Activated T-helper 1 cell treated with anti-CD3 and anti-CD28 coated beads, Interleukin-2, amount 50 U/mL, for 16 hours (primary cell): ENCODE measurements around the gene GDPD3.
A peak's percentile ranks its signal among the peaks of the same experiment; 100 is the strongest.

Source experiments
- DNase-seq, 2 donors: peaks; one replicate each; pipeline ENCODE4 v3.0.0-alpha.2; 2020; ENCODE audit warnings: low read depth in 1 of 2, low spot score in 1 of 2

The GDPD3 gene

DNA sequence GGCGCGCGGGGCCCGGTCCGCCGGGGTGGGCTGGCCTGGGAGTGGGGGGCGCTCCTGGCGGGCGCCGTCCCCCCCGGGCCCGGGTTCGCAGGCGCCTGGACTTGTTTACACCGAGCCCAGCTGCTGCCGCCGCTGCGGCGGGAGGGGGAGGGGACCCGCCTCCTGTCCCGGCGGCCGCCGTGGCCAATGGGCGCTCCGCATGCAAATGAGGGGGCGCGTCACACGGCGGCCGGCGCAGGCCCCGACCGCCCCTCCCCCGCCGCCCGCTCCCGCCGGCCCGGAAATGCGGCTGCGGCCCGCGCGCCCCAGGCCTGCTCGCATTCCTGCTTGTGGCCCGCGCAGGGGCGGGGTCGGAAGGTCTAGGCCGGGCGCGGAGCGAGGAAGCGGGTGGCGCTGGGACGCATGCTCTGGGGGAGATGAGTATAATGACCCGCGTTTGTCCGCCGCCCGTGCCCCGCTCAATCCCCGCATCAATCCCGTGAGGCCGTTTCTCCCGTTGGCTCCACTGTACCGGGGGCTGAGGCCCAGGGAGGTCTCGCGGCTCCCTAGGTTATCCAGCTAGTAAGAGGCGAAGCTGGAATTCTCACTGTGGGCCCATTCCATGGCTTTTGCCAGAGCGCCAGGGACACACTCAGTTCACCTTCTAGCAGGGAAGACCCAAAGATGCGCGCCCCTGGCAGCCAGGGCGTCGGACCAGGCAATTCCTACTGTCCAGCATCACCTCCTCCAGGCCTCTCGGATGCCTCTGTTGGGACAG lies 17.1 kb downstream of the GDPD3 start, which contains the start of gene YPEL3:
TSS of gene YPEL3 (minus strand) at position 109 of the 757 bp plus-strand sequence. CDS start 731 bp downstream, outside the sequence.
- DNase-seq, result peak; percentile 77 to 86

DNA sequence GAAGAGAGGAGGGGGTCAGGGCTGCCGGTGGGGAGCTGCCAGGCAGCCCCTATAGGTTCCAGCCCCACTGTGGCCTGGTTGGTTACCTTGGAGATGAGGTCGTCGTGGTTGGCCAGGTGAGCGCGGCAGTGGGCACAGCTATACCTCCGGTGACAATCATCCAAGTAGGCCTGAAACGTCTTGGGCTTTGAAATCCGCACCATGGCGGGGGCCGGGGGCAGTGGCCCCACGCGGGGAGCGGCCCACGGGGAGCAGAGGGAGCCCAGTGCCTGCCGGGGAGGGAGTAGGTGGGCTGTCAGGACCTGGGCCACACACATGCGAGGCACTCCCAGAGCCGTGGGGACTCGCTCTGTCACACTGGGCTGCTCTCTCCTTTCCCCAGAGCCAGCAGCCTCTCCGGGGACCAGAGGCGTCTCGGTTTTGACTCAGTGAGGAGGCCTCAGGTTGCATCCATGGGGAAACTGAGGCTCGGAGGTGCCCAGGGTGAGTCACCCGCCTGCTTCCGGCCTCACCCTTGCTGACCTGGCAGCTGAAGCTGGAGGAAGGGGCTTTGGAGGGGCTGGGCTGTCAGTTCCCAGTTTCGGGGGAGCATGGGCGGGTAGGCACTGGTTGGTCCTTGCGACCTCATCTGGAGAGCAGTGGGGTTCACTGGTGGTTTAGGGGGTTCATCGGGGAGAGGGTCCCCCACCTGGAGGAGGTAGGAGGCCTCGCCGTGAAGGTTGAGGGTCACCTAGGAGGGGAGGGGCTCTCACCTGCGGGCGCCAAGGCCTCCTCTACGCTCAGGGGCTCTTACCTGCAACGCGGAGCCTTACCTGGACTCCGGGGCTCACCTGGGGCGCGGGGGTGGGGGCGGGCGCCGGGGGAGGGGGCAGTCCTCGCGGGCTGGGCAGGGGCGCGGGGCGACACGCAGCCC lies 17.9 kb downstream of the GDPD3 start:
- DNase-seq, result no peak

DNA sequence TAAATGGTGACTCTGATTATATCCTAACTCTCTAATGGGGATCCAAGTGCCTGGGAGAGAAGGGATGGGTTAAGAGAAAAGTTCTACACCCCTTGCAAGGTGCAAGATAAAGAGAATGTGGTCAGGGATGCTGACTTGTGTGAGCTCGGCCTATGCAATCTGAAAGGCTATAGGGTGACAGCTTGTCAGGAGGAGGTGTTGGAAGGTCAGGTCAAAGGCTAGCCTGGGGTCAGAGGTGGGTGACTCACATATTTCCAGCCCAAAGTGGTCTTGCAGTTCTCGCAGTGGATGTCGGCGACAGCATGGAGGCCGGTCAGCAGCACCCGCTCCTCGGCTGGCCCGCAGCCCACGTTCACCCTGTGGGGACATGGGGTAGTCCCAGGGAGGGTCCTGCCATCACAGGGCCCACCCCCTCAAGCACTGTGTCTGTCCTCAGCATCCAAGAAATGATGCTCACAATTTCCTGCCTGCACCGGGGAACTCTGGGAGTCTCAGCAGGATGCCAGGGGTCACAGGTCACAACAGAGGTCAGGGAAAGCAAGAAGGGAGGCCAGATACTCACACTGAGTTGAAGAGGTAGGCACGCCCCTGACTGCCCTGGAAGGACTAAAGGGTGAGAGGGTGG lies 18.7 kb downstream of the GDPD3 start:
- no peak for DNase-seq

DNA sequence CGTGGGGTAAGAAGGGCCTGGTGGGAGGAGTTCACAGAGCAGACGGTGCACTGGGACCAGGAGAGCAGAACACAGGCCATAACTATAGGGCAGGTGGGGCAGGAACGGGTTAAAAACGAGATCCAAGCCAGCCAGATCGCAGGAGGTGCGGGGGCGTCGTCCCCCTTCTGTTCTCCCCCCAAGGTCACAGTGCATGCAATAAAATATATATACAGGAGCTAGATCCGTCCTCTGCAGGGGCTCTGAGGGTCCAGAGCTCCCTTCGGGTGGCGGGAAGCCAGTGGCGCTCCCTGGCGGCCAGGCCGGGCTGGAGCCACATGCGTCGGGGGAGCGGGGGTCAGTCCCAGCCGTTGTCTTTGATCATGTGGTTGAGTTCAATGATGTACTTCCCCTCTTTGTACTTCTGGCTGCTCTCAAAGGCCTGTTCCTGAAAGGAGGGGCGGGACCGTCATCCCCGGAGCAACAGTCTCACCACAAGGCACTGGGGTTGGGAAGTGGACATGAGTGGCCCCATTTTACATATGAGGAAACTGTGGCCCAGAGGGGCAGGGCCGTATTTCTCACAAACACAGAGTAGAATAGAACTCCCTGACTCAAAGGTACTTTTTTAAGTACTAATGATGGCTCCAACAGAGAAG lies 20.8 kb downstream of the GDPD3 start:
- DNase-seq, result peak in 1 of 2 donors; percentile 47

DNA sequence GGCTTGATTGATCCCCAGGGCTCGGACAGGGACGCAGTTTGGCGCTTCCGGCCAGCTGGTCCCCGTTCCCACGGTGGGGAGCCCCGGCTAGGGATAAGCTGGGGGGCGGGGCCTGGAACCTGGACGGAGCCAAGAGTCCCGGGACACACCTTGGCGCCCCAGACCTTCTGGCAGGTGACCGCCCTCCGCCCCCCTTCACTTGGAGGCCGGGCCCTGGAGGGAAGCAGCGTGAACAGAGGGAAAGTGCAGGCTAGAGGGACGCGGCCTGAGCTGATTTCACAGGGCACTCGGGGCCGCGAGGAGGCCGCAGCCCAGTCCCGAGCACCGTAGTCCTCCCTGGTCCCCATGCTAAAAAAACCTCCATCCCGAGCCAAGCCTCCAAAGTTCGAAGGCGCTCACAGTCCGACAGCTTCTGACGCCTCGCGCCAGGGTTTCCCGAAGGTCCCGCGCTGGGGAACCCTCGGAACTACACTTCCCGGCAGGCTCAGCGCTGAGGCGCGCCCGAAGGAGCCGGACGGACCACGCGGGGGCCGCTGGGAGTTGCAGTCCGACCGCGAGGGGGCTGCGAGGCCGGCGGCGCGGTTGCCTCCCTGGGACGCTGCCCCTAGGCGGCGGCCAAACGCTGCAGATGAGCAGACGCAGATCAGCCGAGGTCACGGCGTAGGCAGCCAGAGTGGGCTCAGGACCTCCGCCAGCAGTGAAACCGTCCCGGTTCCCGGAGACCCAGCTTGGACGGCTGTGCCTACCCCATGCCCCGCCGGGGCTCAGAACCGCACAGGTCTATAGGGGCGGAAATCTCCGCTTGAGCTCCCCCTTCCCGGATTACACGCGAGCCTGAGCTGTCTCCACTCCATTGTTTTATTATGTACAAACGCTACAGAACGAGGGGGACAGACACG lies 21.6 kb downstream of the GDPD3 start, which contains the start of gene TBX6:
TSS of gene TBX6 (minus strand) at position 451 of the 899 bp plus-strand sequence. CDS start 731 bp downstream, outside the sequence.
- peak; percentile 82 to 91 for DNase-seq

DNA sequence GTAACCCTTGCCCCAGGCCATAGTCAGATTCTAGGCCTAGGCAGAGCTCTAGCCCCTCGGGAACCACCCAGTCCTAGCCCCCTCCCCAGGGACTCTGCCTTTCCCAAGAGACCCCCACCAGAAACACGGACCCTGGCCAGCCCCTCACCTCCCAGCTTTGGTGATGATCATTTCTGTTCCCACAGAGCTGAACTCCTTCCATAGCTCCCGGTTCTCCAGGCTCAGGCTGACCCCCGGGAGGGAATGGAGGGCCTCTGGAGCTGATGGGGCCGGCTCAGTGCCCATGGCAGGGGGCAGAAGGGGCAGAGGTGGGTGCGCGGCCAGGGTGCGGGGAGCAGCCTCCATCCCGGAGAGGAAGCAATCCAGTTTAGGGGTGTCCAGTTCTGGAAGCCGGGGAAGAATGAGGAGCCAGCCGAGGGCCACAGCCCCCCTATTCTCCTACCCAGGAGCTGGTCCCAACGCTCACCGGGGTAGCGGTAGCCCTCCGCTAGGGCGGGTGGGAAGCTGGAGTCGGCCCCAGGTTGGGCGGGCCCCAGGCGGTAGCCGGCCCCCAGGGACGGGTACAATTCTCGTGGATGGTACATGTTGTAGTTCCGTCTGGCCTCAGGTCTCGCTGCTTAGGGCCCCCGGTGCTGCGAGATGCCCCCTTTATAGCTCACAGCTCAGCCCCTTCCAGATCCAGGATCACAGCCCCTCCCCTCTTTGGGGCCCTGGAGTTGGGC lies 22.6 kb downstream of the GDPD3 start:
- no peak for DNase-seq

DNA sequence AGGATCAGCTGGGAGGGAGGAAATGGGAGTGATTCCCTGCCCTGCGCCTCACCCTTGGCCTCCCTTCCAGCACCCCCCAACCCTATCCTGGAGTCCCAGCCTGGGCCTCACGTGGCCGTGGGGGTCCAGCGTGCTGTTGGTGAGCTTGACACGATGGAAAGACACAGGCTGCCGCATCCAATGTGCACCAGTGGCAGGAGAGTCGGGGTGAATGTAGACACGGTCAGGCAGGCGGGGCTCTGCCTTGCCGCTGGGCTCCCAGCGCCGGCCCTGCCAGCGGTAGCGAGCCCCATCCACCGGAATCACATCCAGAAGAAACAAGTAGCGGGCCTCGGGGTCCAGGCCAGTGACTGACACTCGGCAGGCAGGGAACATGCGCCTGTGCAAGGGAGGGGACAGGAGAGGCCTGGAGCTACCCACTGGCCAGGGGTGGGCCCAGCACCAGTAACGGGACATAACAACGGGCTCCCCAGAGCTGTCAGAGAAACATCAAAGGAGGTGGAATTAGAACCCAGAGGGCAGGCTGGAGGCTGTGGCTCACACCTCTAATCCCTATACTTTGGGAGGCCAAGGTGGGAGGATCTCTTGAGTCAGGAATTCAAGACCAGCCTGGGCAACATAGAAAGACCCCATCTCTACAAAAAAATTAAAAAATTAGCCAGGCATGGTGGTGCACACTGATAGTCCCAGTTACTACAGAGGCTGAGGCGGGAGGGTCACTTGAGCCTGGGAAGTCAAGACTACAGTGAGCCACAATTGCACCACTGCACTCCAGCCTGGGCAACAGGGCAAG lies 24.3 kb downstream of the GDPD3 start:
- no peak for DNase-seq

DNA sequence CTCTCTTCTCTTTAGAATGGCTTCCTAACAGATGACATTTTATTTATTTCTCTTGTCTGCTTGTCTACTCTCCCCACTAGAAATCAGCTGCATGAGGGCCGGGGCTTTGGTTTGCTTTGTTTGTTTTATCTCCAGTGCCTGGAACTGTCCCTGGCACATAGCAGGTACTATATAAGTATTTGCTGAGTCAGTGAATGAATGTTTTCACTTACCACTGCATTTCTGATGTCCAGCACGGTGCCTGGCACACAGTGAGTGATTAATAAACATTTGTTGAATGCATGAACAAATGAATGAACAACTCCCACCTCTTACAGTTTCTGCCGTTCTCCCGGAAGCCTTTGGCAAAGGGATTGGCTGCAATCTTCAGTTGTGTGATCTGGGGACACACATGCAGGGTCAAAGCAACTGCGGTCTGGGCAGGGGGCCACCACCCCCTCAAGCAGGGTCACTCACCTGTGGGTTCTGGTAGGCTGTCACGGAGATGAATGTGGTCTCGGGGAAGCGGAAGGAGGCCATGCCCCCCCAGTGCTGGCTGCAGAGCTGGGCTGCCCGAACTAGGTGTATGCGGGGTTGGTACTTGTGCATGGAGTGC lies 25.0 kb downstream of the GDPD3 start:
- no peak for DNase-seq

DNA sequence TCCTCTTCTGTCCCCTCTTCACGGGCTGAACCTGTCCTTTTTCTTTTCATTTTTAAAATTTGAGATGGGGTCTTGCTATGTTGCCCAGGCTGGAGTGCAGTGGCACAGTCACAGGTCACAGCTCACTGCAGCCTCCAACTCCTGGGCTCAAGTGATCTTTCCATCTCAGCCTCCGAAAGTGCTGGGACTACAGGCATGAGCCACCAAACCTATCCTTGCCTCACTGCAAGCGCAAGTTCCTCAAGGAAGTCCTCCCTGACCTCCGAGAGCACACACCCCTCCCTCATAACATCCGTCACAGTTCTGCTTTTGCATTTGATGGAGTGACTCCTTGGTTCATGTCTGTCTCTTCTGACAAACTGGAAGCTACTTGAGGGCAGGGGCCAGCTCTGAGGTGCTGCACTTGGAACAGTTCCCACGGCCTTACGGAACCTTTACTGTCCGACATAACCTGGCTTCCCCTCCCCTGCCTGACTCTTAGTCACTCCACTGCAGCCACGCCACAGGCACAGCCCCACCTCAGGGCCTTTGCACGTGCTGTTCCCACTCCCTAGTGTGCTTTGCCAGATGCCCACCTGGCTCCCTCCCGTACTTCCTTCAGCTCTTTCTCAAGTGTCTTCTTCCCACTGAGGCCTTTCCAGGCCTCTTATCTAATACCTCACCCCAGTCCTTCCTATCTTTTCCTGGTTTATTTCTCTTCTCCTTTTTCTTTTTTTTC lies 26.0 kb downstream of the GDPD3 start:
- no peak for DNase-seq

DNA sequence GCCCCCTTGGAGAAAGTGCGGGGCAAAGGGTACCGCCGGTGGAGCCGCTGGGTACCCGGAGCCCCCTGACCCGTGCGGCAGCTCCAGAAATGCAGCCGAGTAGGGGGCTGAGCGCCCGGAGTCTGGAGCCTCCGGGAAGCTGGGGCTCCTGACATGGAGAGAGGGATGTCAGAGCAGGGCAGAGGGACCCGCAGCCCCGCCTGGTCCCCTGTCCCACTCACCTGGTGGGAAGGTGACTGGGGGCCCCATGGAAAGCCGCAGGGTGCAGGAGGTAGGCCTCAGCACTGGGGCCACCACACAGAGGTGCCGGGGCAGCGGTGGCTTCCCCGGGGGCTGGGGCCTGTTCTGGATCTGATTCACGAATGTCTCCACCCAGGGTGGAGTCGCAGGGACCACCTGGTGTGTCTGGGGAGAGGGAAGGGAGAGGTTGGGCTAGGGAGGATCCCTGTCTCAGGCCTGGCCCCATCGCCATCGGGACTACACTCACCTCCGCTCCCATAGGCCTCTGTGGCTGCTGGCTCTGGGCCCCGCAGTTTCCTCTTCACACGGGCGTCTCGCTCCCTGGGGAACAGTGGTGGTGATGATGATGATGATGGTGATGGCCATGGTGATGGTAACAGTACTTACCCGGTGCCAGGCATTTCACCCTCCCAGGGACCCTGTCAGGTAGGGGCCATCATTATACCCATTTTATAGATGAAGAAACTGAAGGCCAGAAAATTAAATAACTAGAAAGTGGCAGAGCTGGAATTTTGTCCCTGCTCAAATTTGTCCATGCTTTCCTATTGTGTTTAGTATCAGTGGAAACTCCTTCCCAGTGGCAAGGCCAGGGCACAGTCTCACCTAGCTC lies 26.8 kb downstream of the GDPD3 start:
- DNase-seq, result no peak

DNA sequence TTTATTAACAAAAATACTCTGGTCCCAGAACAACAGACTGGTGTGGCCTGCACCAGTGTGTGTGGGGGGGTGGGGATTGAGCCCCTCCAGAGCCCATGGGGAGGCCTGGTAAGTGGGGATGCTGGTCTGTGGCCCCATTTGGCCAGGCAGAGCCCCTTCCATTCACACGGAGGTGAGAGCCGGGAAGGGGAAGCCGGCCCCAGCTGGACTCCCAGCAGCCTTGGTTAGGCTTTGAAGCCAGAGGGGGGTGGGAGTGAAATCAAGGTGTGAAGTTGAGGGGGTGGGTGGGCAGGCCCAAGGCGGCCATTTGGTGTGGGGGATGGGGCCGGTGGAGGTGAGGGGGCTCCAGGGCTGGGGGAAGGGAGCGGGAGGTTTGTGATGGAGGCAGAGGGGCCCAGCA lies 27.5 kb downstream of the GDPD3 start:
- DNase-seq, result no peak

DNA sequence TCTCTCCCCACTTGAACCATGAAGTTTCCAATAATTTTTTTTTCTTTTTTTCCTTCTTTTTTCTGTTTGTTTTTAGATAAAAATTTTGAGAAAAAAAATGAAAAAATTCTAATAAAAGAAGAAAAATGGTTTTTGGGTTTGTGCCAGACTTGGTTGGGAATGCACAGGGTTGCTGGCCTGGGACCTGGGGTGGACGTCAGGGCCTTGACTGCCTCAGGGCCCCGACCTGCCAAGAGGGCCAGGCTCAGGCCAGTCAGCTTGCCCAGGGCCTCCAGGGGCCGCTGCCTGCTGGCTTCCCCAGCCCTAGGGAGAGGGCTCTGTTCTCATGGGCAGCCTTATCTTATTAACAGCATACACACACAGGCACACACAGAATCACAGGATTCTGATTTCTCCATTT lies 28.1 kb downstream of the GDPD3 start:
- no peak for DNase-seq

DNA sequence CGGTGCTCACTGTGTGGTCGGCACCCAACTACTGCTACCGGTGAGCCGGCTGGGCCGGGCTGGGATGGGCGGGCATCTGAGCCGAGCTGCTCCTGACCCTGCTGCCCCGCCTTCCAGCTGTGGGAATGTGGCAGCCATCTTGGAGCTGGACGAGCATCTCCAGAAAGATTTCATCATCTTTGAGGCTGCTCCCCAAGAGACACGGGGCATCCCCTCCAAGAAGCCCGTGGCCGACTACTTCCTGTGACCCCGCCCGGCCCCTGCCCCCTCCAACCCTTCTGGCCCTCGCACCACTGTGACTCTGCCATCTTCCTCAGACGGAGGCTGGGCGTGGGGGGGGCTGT lies 28.5 kb downstream of the GDPD3 start:
- no peak for DNase-seq

DNA sequence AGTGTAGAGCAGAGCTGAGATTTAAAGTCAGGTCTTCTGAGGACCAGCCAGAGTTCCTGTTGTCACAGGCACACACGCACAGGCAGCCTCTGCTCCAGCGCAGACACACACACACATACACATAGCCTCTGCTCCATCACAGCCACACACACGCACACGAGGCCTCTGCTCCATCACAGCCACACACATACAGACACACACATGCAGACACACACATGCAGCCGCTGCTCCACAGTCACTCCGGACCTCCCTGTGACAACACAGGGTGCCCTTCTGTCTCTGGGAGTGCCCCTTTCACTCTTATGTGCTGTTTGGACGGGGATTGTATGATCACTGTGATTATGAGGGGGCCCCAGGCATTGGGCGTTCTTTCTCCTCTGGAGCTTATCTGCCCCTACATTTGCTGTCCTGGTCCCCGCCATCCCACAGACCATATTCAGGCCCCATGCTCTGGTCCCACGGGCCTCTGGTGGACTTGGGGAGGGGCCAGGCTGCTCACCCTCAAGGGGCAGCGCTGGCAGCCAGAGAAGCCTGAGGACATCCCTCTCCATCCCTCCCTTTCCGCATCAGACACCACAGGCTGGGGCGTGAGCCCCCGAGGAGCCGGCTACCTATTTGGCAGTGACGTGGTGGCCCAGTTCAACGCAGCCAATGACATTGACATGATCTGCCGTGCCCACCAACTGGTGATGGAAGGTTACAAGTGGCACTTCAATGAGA lies 29.1 kb downstream of the GDPD3 start:
- no peak for DNase-seq

DNA sequence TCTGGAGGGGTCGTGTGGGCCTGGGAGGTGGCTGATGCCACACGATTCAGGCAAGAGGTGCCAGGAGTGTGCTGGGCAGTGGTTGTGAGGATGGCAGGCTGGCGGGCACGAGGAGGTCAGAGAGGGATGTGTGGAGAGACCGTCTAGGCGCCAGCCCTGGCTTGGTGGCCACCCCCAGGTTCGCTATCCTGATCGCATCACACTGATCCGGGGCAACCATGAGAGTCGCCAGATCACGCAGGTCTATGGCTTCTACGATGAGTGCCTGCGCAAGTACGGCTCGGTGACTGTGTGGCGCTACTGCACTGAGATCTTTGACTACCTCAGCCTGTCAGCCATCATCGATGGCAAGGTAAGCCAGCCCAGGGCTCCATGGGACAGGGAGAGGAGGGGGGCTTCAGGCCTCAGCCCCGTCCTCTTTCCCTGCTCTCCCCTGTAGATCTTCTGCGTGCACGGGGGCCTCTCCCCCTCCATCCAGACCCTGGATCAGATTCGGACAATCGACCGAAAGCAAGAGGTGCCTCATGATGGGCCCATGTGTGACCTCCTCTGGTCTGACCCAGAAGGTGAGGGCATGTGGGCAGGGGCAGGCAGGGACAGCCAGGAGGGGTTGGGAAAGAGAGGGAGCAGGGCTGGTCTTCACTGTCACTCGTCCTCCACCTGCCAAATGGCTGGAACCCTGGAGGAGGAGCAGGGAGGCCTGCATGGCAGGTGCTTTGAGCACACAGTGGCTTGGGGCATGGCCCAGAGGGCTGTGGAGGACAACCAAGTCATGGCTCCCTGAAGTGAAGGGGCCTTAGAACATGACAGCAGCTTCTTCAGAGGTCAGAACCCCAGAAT lies 29.9 kb downstream of the GDPD3 start:
- DNase-seq, result no peak
